SU-DHL-6 (cell line): Measurements from ENCODE around the gene HOXC13.

Source experiments
- H2AFZ ChIP-seq: fragments of 200-600 bp; sonication (generic); 2 replicates; pipeline ENCODE4 v1.6.1; 2014; ENCODE audit warnings: low read depth, mild to moderate bottlenecking, moderate library complexity, mixed read lengths, antibody characterized with exemption, low read length; ENCODE audit not compliant: severe bottlenecking
- H3F3A ChIP-seq: fragments of 200-600 bp; shearing (Covaris generic); 2 replicates; pipeline ENCODE4 v1.6.0; 2016; ENCODE audit warnings: antibody characterized with exemption, mild to moderate bottlenecking; ENCODE audit not compliant: insufficient read depth
- H3K27ac ChIP-seq: fragments of 200-600 bp; sonication (generic); 2 replicates; pipeline ENCODE4 v1.5.1; 2016; ENCODE audit warnings: low read depth, mild to moderate bottlenecking, low read length, moderate library complexity, mixed read lengths
- H3K27me3 ChIP-seq: fragments of 200-600 bp; sonication (generic), shearing (Covaris generic); 2 replicates; pipeline ENCODE4 v1.6.0; 2014; ENCODE audit warnings: mild to moderate bottlenecking, low read length
- H3K36me3 ChIP-seq: fragments of 200-600 bp; sonication (generic); 2 replicates; pipeline ENCODE4 v1.6.1; 2014; ENCODE audit warnings: mild to moderate bottlenecking, low read length, mixed read lengths
- H3K4me2 ChIP-seq: fragments of 300-600, 200-600 bp; shearing (Covaris generic), sonication (generic); 2 replicates; pipeline ENCODE4 v1.6.0; 2014; ENCODE audit warnings: low read length, low read depth, mild to moderate bottlenecking; ENCODE audit not compliant: poor library complexity, severe bottlenecking
- H3K4me3 ChIP-seq: fragments of 200-600 bp; sonication (generic); 2 replicates; pipeline ENCODE4 v1.5.1; 2014; ENCODE audit warnings: antibody characterized with exemption, low read length, mild to moderate bottlenecking, mixed read lengths; ENCODE audit not compliant: insufficient read depth, poor library complexity, severe bottlenecking
- H3K79me2 ChIP-seq: fragments of 200-600 bp; sonication (generic); 2 replicates; pipeline ENCODE4 v1.6.1; 2014; ENCODE audit warnings: mild to moderate bottlenecking, low read length, moderate library complexity; ENCODE audit not compliant: insufficient read depth
- H3K9ac ChIP-seq: fragments of 200-600 bp; sonication (generic); 2 replicates; pipeline ENCODE4 v1.7.0; 2014; ENCODE audit warnings: mild to moderate bottlenecking, low read length
- H3K9me2 ChIP-seq: fragments of 200-600 bp; sonication (generic); replicated peaks from 2 replicates; pipeline ENCODE4 v1.6.1; 2014; ENCODE audit warnings: low read length; ENCODE audit not compliant: insufficient read depth
- H3K9me3 ChIP-seq: fragments of 200-600 bp; sonication (generic); 2 replicates; pipeline ENCODE4 v1.6.1; 2014; ENCODE audit warnings: low read length, mixed read lengths; ENCODE audit not compliant: insufficient read depth
- H4K20me1 ChIP-seq: fragments of 200-600 bp; sonication (generic); 2 replicates; pipeline ENCODE4 v1.6.1; 2014; ENCODE audit warnings: low read depth, mild to moderate bottlenecking, antibody characterized with exemption, low read length, moderate library complexity, mixed read lengths
- EZH2phosphoT487 ChIP-seq: fragments of 200-600 bp; sonication (generic), shearing (Covaris generic); conservative IDR thresholded peaks from 2 replicates; pipeline ENCODE4 v1.6.1; 2018; ENCODE audit warnings: mild to moderate bottlenecking, antibody characterized with exemption, low read length, moderate library complexity, mixed read lengths
- TF ChIP-seq, protein P1 (sequence below): fragments of 200-600 bp; sonication (generic); IDR thresholded peaks from one replicate; pipeline ENCODE4 v1.5.1; 2017; ENCODE audit warnings: antibody characterized with exemption, mild to moderate bottlenecking, low read length, moderate library complexity; ENCODE audit not compliant: insufficient read depth, poor library complexity, severe bottlenecking

HOXC13 gene

DNA sequence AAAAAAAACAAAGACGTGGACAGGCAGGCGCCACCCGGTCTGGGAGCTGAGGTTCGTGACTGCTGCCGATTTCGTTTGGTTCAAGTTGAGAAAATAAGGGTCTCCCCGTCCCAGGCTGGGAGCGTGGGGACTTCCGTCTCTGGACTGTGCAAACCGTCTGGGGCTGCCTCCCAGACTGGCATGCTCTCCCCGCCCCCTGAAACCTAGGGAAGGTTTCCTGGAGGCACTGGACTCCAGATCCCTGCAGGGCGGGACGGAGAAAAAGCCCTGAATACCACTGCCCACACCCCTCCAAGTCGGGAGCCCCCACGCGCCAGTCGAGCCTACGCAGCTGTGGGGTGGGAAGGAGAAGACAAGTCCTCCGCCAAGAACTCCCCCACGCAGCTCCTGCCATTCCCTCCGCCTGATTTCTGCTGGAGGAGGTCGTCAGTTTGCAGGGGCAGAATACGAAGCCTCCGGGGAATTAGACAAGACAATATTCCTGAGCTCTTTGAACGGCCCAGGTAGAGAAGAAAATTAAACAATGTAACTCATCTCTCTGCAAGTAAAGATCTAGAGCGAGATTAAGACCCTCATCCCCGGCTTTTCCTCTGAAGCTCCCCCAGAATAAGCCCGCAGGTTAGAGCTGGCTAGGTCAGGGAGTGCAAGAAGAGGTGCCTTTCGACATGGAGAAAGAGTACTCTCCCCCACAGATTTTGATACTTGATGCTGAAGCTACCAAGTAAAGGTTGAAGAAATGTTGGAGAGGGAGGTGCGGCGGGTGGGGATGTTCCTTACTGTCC is 10.4 kb upstream of the HOXC13 start:
- no peaks in the 10 kb centered on the region for H3F3A ChIP-seq
- no peak overlapping the region for H3K27ac ChIP-seq
- no peak for TF ChIP-seq EZH2phosphoT487
- TF ChIP-seq, protein P1, sequence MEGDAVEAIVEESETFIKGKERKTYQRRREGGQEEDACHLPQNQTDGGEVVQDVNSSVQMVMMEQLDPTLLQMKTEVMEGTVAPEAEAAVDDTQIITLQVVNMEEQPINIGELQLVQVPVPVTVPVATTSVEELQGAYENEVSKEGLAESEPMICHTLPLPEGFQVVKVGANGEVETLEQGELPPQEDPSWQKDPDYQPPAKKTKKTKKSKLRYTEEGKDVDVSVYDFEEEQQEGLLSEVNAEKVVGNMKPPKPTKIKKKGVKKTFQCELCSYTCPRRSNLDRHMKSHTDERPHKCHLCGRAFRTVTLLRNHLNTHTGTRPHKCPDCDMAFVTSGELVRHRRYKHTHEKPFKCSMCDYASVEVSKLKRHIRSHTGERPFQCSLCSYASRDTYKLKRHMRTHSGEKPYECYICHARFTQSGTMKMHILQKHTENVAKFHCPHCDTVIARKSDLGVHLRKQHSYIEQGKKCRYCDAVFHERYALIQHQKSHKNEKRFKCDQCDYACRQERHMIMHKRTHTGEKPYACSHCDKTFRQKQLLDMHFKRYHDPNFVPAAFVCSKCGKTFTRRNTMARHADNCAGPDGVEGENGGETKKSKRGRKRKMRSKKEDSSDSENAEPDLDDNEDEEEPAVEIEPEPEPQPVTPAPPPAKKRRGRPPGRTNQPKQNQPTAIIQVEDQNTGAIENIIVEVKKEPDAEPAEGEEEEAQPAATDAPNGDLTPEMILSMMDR, result no peak
- H3K9me3 ChIP-seq, result no peaks in the 10 kb centered on the region
- no peaks in the 10 kb centered on the region; the same call in 1 of the 2 replicates for H3K27me3 ChIP-seq
- H4K20me1 ChIP-seq, result no peaks in the 10 kb centered on the region
- no peaks in the 10 kb centered on the region for H3K79me2 ChIP-seq
- H3K9me2 ChIP-seq, result no peaks in the 10 kb centered on the region; the same call in 1 of the 2 replicates
- H2AFZ ChIP-seq, result no peak overlapping the region
- no peak overlapping the region for H3K9ac ChIP-seq
- H3K4me2 ChIP-seq, result no peak overlapping the region
- no peaks in the 10 kb centered on the region for H3K36me3 ChIP-seq
- H3K4me3 ChIP-seq, result no peak overlapping the region

DNA sequence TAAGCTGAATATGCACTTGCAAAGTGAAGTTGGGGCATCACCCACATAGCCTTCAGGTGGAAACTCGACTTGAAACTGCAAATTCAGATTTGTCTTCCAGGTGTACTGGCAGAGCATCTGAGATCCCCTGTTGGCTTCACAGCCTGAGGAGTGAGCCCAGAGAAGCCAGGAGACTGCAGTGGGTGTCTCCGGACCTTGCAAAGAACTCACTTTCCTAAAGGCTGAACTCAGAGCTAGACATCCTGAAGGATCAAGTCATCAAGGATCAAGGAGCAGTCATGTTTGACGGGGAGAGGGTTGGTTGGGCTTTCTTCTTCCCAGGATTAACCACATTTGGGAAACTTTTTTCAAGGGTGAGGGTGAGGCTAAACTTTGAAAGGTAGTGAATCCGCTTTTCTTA is 9.1 kb upstream of the HOXC13 start:
- no peak overlapping the region for H3K9ac ChIP-seq
- H3K27ac ChIP-seq, result no peak overlapping the region
- no peaks in the 10 kb centered on the region for H3K36me3 ChIP-seq
- no peaks in the 10 kb centered on the region for H3F3A ChIP-seq
- TF ChIP-seq, protein P1, result no peak
- TF ChIP-seq EZH2phosphoT487, result no peak
- H3K9me2 ChIP-seq, result no peaks in the 10 kb centered on the region; the same call in 1 of the 2 replicates
- H4K20me1 ChIP-seq, result no peaks in the 10 kb centered on the region
- no peak overlapping the region for H3K4me2 ChIP-seq
- no peak overlapping the region for H2AFZ ChIP-seq
- H3K9me3 ChIP-seq, result no peaks in the 10 kb centered on the region
- H3K27me3 ChIP-seq, result no peaks in the 10 kb centered on the region; the same call in 1 of the 2 replicates
- H3K79me2 ChIP-seq, result no peaks in the 10 kb centered on the region
- no peak overlapping the region for H3K4me3 ChIP-seq

DNA sequence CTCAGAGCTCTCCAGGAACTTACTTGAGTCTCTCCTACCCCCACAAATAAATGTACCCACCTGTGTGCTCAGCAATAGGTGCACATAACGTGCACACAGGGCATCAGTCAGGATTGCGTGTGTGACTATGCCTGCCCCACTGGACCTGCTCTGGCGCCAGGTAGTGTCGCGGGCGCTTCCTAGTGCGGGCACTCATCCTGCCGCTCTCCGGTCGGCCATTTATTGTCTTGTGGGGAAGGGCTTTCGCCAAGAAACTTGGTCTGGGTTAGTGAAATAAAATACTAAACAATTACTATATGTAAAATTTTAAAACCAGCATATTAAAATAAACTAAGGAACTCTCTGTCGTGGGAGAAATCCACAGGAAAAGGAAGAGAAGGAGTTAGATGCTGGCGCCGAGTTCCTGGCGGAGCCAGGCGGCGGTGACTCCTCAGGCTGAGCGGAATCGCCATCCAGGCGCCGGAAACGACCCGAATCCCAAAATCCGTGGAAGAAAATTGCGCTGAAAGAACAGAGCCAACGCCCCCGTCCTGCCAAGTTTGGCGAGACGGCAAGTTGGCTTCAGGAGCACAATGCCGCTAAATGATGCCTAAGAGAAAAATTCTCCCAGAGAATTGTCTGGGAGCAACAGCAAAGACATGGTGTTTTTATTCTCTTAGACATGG is 7.9 kb upstream of the HOXC13 start:
- Histone ChIP-seq H3K9me2 (no peaks in the 10 kb centered on the region), H3K79me2 (no peaks in the 10 kb centered on the region), H3K27me3 (no peaks in the 10 kb centered on the region; the same call in 1 of the 2 replicates)

More for the DNA sequence above, 7.9 kb upstream of the HOXC13 start:
- H3F3A ChIP-seq, result no peaks in the 10 kb centered on the region
- H3K9ac ChIP-seq, result no peak overlapping the region
- no peaks in the 10 kb centered on the region for H4K20me1 ChIP-seq
- H3K4me3 ChIP-seq, result no peak overlapping the region
- no peak for TF ChIP-seq EZH2phosphoT487
- TF ChIP-seq, protein P1, result no peak
- H3K36me3 ChIP-seq, result no peaks in the 10 kb centered on the region
- no peaks in the 10 kb centered on the region for H3K9me3 ChIP-seq
- no peak overlapping the region for H3K27ac ChIP-seq
- H3K4me2 ChIP-seq, result no peak overlapping the region
- no peak overlapping the region for H2AFZ ChIP-seq
